Measurements from ENCODE around the gene SPATC1L. TPM values are rescaled to one million over a fixed set of nuclear protein-coding genes. Genes with fewer than 3 reads are reported as not detected.

Gene SPATC1L
- total RNA-seq: 4.1 and 7.5 TPM in 2 replicates

DNA sequence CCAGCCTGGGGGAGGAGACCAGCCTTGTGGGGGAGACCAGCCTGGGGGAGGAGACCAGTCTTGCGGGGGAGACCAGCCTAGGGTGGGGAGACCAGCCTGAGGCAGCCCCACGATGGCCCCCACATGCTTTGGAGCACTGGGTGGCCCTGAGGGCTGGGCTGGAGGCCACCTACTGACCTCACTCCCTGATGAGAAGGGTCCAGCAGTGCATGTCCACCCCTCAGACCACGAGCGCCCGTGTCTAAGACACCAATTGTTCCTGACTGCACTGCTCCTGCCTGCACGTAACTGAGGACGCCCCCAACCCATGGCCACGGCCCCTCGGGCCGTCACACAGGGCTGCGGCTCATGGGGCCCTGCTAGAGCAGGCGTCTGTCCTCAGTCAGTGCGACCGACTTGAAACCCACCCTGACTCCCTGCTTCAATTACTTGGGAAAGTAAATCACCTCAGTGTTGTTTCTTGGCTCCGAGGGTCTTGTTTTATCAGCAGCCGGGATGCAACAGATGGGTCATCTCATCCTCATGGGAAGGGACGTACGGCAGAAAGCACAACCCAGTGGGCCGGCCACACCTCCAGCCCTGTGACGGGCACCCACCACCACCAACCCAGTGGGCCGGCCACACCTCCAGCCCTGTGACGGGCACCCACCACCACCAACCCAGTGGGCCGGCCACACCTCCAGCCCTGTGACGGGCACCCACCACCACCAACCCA, at the start of gene SPATC1L:
TSS of gene SPATC1L (minus strand) at position 550 of the 715 bp plus-strand sequence. CDS start 1,643 bp downstream, outside the sequence.

DNA sequence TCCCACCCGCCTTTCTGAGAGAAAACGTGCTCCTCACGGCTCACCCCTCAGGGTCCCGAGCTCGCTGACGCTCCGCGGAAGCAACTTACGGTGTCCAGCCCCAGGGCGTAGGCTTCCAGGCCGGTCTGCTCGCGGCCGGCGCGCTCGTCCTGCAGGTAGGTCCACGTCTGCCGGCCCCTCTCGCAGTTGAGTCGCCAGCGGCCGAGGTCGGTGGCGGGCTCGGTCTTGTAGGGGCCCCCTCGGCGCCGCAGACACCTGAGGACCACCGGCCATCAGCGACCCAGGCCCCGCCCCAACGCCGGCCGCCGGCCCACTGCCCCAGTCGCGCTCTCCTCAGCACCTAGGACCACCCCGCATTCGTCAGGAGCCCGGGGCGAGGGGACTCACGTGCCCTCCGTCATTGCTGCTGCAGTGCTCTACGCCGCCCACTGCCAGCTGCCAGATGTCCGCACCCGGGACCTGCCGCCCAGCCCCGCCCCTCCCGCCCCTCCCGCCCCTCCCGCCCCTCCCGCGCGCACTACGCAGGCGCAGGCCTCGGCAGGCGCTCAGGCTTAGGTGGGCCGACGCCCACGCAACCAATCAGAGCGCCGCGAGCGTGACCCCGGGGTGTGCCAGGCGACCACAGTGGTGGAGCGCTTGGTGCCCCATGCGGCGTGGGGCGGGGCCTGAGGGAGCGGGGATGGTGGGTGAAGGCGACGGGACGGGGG, 44.2 kb upstream of the SPATC1L start, which contains the start of gene LSS:
TSS of gene LSS (minus strand) at position 430 of the 707 bp plus-strand sequence. CDS start at position 401, 29 bp downstream.

DNA sequence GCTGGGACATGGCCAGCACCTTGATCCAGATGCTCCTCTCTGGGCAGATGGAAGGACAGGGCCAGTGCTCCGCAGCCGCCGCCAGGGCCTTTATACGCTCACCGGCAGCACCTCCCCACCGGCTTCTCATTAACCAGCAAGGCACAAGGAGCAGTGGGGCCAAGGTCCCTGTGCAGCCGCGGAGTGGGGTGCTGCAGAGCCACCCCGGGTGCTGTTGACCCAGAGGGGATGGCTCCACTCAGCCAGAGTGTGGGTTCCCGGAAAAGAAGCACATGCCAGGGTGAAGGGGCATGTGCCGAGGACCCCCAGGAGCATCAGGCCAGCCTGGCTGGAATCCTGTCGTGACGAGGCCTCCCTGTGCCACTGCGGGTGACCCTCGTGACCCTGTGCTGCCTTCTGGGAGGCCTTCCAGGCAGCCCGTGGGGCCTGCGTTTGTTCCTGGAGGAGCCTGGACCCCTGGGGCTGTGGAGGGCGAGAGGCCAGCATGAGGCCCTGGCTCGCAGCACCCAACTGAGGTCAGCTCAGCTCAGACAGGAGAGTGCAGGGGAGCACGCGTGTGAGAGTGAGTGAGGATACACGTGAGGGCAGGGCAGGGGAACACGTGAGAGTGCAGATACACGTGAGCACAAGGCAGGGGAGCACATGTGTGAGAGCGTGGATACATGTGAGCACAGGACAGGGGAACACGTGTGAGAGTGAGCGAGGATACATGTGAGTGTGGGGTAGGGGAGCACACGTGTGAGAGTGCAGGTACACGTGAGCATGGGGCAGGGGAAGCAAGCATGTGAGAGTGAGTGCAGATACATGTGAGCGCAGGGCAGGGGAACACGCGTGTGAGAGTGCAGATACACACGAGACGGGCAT, 28.5 kb downstream of the SPATC1L start, which contains the start of gene FTCD:
TSS of gene FTCD (minus strand) at position 66 of the 864 bp plus-strand sequence. CDS start at position 10, 56 bp downstream.

Other genes starting within 250 kb of the SPATC1L start
- gene COL6A1, start 202.7 kb downstream of the SPATC1L start, total RNA-seq: 14.0 and 17.8 TPM in 2 replicates
- 6.5 and 14.0 TPM in 2 replicates for gene COL6A2, start 86.3 kb downstream of the SPATC1L start, total RNA-seq
- not detected in 2 replicates for gene FTCD, start 28.9 kb downstream of the SPATC1L start, total RNA-seq
- 41.3 and 73.6 TPM in 2 replicates for gene LSS, start 44.3 kb upstream of the SPATC1L start, total RNA-seq
- gene MCM3AP, start 101.2 kb upstream of the SPATC1L start, total RNA-seq: 71.4 and 90.6 TPM in 2 replicates
- 5.2 and 6.5 TPM in 2 replicates for gene YBEY, start 101.9 kb upstream of the SPATC1L start, total RNA-seq
- gene C21orf58, start 139.4 kb upstream of the SPATC1L start, total RNA-seq: 5.5 and 6.4 TPM in 2 replicates
- 11.7 and 21.0 TPM in 2 replicates for gene PCNT, start 139.7 kb upstream of the SPATC1L start, total RNA-seq

All from epithelial cell of umbilical artery (primary cell).